NCI-H1105 (cell line): Measurements from ENCODE around the gene HMCN2.

Experiments used
- DNase-seq: peaks from one replicate; lab custom pipeline; 2025; lab: John Stamatoyannopoulos, UW

Gene HMCN2

DNA sequence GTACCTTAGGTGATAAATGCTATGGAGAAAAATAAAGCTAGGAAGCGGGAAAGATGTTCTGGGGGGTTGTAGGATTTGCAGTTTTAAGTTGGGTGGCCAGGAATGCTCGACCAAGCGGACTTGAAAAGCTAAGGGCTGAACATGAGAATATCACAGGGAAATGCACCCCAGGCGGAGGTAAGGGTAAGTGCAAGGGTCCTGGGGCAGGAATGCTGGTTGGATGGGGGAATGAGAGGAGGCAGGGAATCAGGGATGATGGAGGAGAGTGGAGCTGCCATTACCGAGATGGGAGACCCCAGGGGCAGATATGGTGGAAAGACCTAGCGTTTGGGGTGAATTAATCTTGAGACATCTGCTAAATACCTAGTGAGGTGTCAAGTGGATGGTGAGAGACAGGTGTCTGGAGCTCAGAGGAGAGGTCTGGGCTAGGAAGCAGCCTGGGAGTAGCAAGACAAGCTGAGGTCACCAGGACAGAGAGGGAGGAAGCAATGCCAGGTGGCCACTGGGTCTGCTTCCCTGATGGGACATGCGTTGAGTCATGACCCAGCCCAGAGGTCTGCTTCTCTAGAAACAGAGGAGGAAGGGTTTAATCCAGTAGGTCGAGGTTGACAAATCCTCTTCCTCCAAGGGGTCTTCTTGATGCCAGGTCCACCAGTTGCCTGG is 101.5 kb downstream of the HMCN2 start:
- no peak for DNase-seq

GRCh38 chr9:130368631-130369103 is 103.1 kb downstream of the HMCN2 start:
- no peak for DNase-seq

DNA sequence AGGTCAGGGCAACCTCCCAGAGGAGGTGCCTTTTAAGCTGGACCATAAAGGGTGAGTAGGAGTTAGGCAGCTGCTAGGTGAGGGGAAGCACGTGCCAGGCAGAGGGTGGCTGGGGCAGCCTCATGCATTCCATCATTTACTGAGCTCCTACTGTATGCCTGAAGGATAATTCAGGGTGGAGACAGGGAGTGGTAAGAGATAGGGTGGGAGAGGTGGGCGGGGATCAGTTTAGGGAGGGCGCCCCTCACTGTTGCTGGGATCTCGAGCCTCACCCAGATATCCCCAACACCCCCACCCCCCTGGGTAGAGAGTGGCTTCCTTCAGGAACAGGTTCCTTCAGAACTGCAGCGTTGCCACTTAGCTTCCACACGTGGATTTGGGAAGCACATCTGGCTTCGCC is 104.7 kb downstream of the HMCN2 start:
- DNase-seq = no peak

GRCh38 chr9:130371196-130371966 is 105.8 kb downstream of the HMCN2 start:
- DNase-seq = no peak

DNA sequence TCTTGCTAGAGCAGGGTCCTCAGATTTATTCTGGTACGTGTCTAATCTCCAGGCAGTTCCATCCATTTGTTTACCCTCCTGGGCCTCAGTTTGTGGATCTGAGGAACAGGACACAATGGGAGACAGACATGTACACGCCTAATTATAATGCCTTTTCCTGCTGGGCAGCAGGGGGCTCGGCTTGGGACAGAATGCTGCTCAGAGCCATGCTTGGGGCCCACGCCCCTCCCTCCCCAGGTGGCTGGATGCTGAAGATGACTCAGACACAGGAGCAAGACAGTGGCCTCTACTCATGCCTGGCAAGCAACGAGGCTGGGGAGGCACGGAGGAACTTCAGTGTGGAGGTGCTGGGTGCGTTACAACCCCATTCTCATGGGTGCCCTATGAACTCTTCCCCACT is 106.5 kb downstream of the HMCN2 start:
- no peak for DNase-seq

DNA sequence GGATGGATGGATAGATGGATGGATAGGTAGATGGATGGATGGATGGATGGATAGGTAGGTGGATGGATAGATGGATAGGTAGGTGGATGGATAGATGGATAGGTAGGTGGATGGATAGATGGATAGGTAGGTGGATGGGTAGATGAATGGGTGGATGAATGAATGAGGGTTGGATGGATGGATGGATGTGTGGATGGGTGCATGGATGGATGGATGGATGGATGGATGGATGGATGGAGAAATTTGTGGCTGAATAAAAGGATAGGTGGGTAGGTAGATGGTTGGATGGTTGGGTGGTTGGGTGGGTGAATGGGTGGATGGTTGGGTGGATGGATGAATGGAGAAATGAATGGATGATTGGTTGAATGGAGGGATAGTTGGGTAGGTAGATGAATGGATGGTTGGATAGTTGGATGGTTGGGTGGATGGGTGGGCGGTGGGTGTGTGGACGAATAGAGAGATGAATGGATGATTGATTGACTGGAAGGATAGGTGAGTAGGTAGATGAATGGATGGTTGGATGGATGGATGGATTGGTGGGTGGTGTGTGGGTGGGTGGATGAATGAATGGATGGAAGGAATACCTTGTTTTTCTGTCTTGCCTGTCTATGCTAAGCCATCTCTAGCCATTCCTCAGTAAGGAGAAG is 108.2 kb downstream of the HMCN2 start:
- DNase-seq = no peak

DNA sequence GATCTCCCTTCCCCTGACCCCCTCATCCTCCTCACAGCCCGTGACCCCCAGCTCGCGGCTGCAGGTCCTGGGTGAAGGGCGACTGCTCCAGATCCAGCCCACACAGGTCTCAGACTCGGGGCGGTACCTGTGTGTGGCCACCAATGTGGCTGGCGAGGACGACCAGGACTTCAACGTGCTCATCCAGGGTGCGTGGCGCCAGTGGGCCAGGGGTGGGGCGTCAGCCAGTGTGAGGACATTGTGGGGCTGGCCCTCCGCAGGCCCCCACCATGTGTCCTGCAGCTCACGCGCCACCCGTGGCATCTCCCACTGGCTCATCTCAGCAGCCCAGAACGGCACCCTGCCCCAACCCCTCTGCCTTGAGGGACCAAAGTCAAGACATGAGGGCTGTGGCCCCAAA is 112.1 kb downstream of the HMCN2 start:
- DNase-seq = no peak

DNA sequence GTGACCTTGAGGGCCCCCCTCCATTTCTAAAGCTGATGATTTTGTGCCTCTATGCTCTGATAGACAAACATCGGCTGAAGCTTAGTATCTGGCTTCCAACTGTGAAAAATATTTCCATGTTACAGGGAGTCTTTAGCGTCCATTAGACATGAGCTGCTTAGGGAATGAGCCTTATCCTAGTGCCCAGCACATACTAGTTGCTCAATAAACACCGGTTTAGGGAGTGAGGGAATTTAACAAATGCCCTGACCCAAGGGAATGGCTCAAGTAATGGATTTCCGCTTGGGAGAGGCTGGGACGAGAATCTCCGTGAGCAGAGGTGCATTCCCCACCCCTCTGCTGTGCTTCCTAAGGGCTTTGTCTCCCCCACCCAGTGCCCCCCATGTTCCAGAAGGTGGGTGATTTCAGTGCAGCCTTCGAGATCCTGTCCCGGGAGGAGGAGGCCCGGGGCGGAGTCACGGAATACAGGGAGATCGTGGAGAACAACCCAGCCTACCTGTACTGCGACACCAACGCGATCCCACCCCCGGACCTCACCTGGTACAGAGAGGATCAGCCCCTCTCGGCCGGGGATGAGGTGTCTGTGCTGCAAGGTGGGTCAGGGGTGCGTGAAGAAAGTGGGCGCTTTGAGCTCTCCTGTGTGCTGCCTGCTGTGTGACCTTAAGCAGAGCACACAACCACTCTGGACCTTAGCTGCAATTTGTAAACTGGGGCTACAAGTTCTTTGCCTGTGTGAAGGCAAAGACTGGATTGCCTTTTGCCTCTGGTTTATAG is 113.5 kb downstream of the HMCN2 start:
- DNase-seq = no peak

GRCh38 chr9:130379649-130379970 is 114.0 kb downstream of the HMCN2 start:
- no peak for DNase-seq

- DNase-seq = no peak
Observed at GRCh38 chr9:130380920-130381469, 115.4 kb downstream of the HMCN2 start.

DNA sequence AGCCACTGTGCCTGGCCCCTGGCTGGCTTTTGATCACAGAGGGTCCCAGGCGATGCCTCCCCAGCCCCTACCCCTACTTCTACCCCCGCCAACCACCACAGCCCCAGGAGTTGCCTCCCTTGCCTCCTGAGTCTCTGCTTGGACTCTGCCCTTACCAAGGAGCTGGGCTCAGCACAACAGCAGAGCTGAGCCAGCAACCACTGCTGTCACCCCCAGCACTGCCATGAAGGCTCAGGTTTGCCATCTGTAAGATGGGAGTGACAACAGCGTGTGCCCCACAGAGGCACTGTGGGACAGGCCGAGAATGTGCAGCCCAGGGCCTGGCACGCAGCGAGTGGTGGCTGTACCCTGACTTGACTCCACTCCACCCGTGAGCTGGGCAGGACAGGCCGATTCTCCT is 116.1 kb downstream of the HMCN2 start:
- DNase-seq = no peak

- no peak for DNase-seq
Observed at GRCh38 chr9:130382096-130382495, 116.5 kb downstream of the HMCN2 start.

DNA sequence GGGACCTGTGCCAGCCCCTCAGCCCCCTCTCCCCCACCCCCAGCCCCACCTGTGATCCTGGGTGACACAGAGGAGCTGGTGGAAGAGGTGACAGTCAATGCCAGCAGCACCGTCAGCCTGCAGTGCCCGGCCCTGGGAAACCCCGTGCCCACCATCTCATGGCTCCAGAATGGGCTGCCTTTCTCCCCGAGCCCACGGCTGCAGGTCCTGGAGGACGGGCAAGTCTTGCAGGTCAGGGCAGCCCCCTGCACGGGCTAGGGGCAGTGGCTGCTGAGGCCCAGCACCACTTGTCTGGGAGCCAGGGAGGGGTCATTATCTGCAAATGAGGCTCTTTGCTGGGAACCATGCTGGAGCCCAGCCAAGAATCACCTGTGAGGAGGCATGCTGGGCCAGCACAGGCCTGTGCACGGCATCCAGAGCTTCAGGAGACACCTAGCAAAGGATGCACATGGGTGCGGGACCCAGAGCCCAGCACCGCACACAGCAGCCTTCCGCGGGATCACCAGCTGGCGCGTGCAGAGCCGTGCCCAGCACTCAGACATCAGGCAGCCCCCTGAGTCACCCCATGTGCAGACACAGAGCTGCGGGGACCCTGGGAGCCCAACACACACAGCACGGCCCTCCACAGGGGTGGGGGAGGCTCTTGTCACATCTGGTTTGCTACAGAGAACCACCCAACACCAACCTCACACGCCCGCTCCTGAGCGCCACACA is 117.2 kb downstream of the HMCN2 start:
- DNase-seq = peak; percentile 85

GRCh38 chr9:130383350-130383715 is 117.8 kb downstream of the HMCN2 start:
- DNase-seq = no peak

GRCh38 chr9:130383979-130384676 is 118.6 kb downstream of the HMCN2 start:
- no peak for DNase-seq

DNA sequence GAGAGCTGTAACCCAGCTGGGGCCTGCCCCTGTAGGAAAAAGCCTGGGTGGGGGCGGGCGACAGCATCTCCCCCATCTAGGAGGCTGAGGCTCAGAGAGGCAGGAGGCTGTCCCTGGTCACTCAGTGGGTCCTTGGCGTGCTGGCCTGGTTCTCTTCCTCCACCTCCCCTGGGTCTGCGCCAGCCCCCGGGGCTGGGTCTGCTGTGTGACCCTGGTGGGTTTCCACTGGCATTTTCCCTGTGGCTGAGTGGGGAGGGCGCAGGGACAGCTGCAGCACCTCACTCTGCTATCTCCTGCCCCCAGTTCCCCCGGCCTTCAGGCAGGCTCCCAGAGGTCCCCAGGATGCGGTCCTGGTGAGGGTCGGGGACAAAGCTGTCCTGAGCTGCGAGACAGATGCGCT is 119.7 kb downstream of the HMCN2 start:
- DNase-seq = no peak

DNA sequence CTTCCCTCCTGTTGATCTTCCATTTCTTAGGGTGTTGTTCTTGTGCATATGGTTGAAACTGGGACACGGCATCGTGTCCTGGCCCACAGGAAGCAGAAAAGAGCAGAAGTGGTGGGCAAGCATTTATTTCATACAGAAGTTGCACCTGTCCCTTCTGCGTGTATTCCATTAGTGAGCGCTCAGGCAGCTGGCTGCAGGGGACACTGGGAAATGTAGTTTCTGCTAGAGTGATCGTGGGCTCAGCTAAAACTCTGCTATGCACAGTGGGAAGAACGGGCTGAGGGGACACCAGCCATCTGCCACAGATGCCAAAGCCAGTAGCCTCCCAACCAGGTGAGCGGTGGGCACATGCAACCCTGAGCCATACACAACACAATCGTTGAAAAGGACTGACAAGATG is 121.8 kb downstream of the HMCN2 start:
- no peak for DNase-seq

- DNase-seq = no peak
Observed at GRCh38 chr9:130387905-130388304, 122.3 kb downstream of the HMCN2 start.

DNA sequence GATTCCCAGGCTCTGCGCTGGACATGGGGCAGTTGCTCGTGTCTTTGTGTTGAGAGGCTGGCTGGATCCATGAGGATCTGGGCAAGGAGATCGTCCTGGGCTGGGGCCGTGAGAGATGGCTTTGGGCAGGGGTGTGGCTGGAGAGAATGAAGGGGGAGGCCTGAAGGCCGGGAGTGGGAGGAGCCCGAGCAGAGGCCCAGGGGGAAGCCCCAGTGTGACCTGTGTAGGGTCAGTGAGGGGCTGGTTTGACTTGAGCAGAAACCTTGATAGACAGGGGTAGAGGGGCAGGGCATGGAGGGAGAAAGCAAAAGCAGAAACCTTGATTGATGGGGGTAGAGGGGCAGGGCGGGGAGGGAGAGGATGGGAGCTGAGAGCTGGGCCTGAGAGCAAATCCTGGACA is 124.8 kb downstream of the HMCN2 start:
- DNase-seq = no peak

DNA sequence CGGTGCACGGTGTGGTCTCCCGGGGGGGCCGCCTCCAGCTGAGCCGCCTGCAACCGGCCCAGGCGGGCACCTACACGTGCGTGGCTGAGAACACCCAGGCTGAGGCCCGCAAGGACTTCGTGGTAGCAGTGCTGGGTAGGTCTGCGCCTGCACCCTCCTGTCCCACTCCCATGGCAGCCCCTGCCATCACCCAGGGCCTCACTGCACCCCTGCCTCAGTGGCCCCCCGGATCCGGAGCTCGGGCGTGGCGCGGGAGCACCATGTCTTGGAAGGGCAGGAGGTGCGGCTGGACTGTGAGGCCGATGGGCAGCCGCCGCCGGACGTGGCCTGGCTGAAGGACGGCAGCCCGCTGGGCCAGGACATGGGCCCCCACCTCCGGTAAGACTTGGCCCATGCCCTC is 125.4 kb downstream of the HMCN2 start:
- no peak for DNase-seq

DNA sequence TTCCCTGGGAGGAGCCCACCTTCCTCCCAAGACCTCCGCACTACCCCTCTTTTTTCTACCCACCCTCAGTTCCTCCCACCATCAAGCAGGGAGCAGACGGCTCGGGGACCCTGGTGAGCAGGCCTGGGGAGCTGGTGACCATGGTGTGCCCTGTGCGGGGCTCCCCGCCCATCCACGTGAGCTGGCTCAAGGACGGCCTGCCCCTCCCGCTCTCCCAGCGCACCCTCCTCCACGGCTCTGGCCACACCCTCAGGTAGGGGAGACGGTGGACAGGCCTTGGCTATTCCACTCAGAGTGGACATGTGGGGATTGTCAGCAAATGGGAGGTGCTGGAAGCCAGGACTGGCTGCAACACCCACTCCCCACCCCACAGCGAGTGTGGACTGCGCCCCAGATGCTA is 126.3 kb downstream of the HMCN2 start:
- DNase-seq = no peak
